TTC549 (cell line): ENCODE measurements around the gene JAG2.
"Not testable (repeated sequence)": the region's sequence is repeated elsewhere in the genome, so short reads cannot be mapped to it uniquely, and the experiment has no call there.

Experiments used
- FAIRE-seq: peaks from 2 replicates; lab custom pipeline; 2012; peaks lifted over from hg19 to GRCh38; lab: Jason Lieb, UNC

Gene JAG2

DNA sequence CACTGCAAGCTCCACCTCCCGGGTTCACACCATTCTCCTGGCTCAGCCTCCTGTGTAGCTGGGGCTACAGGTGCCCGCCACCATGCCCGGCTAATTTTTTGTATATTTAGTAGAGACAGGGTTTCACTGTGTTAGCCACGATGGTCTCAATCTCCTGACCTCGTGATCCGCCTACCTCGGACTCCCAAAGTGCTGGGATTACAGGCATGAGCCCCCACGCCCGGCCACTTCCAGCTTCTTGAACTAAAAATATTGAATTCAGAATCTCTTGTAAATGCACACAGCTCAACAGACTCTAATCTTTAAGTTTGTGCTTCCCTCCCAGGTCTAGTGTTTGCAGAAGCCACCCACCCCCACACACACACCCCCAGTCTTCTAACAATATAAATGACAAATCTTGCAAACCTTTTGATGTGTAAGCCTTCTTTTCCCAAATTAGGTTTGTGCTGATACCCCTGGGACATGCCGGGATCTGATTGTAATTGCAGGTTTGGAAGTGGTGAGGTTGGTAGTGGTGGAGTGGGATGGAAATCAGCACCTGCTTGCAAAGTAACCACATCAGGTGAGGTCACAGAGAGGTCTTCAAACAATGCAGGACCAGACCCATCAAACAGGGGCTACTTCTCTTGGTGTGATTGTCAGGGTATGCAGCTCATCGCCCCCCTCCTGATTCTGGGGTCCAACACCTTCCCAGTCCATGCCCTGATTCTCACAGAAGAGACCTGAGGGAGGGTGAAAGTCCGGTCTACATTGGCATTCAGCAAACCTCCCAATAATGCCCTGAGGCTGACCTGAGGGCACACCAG is 51.9 kb downstream of the JAG2 start:
- no peak for FAIRE-seq

DNA sequence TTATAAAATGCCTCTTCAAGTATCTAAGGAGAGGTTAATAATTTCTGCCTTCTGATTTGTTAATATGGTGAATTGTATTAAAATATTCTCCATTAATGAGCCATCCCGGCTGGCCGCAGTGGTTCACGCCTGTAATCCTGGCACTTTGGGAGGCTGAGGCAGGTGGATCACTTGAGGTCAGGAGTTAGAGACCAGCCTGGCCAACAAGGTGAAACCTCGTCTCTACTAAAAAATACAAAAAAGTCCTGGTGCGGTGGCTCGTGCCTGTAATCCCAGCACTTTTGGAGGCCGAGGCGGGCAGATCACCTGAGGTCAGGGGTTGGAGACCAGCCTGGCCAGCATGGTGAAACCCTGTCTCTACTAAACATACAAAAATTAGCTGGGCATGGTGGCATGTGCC is 59.3 kb downstream of the JAG2 start:
- not testable (repeated sequence) for FAIRE-seq

DNA sequence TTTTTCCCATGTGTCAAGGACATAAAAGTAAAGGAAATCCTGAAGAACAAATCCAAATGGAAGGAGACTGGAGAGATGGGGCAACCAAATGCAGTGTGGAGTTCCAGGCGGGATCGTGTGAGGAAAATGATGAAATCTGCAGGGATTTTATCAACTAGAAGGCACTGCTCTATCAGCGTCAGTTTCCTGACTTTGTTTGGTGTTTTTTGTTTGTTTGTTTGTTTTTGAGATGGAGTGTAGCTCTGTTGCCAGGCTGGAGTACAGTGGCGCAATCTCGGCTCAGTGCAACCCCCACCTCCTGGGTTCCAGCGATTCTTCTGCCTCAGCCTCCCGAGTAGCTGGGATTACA is 60.1 kb downstream of the JAG2 start:
- no peak for FAIRE-seq

DNA sequence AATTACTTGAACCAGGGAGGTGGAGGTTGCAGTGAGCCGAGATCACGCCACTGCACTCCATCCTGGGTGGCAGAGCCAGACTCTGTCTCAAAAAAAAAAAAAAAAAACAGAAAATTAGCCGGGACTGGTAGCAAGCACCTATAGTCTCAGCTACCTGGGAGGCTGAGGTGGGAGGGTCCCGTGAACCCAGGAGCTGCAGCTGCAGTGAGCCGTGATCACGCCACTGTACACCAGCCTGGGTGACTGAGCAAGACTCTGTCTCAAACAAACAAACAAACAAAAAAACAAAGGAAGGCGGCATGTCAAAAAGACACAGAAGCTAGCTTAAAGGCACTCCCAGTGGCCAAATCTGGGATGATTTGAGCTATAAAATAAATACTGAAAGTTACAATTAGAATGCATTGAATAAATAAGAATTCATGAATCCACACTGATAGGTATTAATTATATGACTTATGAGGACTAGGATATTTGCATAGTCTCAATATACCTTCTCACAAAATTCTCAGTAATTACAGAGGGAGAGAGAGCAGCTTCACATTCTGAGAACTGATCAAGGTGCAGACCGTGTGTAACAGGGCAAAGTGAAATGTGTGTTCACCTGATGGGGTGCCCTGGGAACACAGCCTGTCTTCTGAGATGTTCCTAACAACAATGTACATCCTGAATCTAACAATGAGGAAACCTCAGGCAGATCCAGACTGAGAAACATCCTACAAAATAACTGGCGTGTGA is 60.6 kb downstream of the JAG2 start:
- no peak for FAIRE-seq

DNA sequence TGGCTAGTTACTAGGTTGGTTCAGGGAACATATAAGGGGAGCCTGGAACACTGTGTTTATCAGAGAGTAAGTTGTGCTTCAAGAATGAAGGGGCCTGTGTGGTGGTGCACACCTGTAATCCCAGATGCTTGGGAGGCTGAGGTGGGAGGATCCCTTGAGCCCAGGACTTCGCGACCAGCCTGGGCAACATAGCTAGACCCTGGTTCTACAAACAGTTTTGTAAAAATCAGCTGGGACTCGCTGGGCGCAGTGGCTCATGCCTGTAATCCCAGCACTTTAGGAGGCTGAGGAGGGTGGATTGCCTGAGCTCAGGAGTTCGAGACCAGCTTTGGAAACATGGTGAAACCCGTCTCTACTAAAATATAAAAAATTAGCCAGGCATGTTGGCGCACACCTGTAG is 61.2 kb downstream of the JAG2 start:
- FAIRE-seq = no peak

DNA sequence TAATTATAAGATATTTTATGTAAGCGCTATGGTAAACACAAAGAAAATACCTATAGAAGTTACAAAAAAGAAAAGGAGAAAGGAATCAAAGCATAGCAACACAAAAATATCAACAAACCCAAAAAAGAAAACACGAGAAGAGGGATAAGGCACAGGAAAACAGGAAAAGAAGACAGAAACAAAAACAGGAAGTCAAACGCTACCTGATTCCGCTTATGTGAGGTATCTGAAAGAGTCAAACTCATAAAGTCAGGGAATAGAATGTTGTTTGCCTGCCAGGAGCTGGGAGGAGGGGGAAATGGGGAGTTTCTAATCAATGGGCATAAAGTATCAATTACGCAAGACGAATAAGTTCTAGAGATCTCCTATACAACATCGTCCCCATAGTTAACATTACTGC is 63.4 kb downstream of the JAG2 start:
- FAIRE-seq = no peak

DNA sequence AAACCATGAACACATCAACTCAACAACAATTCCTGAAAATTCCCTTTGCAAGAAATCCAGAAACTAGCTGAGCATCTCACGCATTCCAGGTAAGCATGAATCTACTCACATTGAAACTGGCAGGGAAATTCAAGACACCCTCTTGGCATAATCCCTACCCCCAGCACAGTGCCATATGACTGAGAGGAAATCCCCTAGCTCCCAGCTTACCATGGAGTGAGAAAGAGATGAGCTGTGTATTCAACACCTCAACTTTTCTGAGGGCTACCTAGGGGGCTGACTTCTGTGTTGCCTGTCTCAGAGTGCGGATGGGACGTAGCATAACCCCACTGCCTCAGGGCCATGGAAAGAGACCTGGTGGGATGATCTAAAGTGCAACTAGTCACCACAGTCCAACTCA is 65.7 kb downstream of the JAG2 start:
- FAIRE-seq = no peak

DNA sequence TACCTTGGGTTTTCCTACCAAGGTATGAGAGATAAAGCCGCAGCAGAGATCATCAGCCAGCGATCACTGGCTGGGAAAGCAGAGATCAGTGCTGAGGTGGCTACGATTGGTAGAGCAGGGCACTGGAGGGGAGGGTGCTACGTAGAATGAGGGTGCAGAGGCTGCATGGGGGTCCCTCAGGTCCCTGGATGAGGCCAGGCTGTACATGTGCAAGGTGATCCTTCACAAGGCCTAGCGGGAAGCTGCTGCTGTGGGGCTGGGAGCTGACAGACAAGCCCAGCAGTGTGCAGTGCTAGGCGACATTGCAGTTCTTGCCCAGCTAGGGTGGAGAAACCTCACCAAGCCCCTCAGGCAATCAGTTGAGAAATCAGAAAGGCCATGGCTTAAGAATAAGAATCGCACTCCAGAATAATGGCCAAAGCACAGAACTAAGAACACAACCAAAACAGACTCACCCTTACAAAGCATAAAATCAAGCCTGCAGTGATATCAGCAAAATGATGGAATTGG is 66.2 kb downstream of the JAG2 start:
- no peak for FAIRE-seq

DNA sequence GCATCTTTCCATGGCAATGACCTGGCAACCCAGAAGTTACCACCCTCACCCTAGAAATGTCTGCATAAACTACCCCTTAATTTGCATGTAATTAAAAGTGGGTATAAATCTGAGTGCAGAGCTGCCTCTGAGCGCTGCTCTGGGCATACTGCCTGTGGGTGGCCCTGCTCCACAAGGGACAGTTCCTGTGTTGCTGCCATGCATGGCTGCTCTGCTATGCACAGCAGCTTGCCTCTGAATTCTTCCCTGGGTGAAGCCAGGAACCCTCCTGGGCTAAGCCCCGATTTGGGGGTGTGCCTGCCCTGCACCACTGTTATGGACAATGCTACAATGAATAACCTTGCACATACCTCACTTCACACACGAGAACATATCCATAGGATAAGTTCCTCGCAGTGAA is 67.7 kb downstream of the JAG2 start:
- FAIRE-seq = no peak

DNA sequence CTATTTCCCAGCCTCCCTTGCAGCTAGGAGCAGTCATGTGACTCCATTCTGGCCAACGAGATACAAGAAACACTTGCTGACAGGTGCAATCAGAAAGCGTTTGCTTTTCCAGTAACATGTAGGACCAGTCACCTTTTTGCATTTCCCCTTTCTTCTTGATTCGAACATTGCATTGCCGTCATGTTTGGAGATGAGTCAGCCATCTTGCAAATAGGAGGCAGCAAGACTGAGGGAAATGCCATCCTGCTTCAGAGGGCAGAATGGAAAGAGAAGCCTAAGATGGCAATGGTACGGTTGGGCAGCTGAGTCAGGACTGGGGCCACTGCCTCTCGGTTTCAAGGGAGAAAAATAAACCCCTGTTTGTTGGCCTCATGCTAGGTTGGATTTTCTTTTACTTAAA is 68.8 kb downstream of the JAG2 start:
- FAIRE-seq = no peak

DNA sequence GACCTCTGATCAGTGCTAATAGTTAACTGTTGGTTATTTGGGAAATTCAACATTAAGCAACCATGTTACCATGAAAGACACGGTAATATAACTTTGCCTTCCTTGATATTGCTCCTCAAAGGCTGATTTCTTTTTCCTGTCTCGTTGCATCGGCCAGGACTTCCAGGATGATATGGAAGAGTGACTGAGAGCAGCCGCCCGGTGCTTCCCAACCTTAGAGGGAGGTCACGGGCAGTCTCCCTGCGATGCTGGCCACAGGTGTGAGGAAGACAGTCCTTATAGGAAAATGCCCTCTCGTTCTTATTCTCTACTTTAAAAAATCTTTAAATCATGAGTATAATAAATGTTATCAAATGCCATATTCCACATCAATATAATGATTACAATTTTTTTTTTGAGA is 70.3 kb downstream of the JAG2 start:
- FAIRE-seq = no peak

DNA sequence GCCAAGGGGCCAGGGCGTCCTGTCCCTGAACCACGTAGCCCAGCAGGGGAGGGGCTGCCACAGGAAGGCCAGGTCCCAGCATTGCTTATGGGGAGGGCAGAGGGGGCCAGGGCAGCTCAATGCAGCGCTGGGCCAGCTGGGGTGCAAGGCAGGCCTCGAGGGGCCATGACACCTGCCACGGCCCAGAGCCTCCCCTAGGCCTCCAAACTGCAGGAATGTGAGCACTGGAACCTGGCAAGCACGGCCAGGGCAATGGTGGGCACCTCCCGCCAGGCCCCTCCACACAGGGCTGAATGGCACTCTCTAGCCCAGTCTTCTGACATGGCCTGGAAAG is 70.8 kb downstream of the JAG2 start:
- FAIRE-seq = no peak

DNA sequence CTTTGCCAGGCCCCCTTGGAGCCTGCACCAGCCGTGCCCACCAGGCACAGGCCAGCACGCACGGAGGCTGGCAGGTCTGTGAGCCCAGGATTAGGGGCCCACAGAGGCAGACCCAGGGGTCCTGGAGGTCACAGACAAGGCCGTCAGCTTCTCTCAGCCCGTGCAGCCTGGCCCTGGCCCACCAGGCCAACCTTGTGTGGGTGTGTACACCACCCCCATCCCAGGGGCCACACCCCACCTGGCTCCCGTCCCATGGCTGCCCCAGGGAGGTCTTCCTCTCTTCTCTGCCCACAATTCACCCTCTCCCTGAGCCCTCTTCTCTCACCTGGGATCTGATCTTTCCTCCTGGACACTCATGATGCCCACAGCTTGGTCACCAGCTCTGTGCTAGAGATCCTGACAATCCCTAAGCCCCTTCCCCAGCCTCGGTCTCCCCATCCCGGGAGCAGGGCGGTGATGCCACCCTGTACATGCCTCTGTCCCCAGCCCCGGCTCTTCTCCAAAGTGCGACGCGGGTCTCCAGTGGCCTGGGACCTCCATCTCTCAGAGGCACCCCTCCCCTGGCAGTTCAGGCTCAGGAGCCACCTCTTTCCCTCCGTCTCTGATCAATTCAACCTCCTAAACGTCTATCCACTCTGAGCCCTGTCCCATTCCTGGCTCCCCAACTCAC is 72.2 kb downstream of the JAG2 start:
- FAIRE-seq = no peak

DNA sequence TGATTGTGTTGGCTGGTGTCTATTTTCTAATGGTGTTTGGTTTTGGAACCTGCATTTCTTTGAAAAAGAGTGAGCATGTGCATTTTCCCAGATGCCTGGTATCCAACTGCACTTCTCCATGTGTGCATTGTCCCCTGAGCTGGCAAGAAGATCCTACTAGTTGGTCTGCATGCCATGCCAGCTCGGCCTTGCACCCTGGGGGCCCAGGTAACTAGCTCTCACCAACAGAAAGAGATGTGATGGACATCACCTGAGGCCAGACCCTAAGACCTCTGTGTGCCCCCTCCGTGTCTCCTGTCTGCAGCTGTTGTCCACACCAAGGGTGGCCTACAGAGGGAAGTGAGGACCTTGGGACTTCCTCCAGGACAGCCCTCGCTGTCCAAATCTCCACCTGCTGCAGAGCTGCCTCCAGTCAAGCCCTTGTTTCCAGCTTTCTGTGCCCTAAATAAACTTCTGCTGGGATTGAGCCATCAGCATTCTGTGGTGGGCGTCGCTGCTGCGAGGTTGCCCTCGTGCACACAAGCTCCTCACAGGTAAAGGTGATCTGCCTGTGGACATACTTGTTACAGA is 73.3 kb downstream of the JAG2 start:
- no peak for FAIRE-seq

DNA sequence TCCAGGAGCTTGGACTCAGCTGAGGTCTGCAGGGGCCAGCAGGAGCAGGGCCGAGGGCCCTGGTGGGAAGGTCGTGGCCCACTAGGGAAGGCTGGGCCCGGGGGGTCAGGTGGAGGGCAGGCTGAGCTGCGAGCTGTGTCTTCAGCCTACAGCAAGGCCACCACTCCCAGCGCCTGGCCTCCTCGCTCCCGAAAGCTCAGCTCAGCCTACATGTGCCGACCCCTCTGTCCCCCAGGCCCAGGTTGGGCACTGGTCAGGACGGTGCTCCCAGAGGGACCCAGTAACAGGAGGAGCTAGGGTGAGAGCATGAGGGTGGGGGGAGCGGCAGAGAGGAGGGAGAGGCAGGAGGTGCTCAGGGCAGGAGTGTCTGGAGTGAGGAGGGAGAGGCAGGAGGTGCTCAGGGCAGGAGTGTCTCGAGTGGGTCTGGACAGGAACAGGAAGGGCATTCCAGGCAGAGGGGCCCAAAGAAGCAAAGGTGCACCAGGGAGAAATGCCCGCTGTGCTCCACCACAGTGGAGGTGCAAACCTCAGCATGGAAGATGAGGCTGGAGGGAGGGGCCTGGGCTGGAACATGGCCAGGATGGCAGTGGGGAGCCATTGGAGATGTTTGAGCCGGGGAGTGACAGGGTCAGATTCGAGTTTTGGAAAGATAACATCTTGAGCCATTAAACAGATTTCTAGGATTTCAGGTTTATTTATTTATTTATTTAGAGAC is 74.2 kb downstream of the JAG2 start:
- FAIRE-seq = no peak

DNA sequence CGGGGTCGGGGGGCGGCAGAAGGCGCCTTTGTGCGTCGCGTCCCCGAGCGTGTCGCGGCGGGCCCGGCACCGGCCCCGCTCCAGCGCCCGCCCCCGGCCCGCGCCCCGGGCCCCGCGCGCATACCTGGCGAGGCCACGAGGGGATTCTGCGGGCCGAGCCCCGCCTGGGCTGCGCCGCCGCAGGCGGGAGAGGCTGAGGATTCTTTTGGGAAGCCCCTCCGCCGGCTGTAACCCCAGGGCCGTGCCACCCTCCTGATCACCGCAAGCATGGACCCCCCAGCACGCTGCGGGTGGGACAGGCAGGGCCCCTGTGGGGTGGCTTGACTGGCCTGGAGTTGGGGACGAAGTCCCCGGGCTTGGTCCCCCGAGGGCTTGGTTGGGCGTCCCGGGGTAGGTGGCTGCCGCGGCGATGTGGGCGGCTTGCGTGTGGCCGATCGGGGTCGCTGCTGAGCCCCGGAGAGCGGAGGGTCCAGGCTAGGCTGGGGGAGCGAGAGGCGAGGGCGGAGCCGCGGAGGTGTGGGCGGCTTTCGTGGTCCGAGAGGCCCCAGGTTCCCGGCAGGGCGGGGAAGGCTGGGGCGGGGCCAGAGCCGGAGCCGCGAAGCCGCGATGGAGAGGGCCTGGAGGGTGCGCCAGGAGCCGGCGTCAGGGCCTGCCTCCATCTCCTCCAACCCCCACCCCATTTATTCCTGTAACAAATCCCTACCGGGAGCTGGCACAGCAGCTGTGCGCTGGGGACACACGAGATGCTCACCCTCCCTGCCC is 75.0 kb downstream of the JAG2 start:
- no peak for FAIRE-seq

DNA sequence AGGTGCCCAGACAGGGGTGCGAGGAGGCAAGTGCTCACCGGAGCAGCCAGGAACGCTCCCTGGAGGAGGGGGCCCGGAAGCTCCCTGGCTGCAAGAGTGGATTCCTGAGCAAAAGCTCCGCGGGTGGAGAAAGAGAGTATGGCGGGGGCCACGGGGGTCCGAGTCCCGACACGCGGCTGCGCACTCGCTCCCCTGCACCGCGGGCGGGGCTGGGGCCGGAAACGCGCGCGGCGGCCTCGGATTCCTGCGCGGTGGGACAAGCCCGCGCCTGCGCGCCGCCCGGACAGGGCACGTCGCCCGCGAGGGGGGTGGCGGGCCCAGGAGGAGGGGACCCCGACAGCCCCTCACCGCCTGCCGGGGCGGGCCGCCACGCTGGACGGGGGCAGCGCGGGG is 75.5 kb downstream of the JAG2 start:
- no peak for FAIRE-seq

DNA sequence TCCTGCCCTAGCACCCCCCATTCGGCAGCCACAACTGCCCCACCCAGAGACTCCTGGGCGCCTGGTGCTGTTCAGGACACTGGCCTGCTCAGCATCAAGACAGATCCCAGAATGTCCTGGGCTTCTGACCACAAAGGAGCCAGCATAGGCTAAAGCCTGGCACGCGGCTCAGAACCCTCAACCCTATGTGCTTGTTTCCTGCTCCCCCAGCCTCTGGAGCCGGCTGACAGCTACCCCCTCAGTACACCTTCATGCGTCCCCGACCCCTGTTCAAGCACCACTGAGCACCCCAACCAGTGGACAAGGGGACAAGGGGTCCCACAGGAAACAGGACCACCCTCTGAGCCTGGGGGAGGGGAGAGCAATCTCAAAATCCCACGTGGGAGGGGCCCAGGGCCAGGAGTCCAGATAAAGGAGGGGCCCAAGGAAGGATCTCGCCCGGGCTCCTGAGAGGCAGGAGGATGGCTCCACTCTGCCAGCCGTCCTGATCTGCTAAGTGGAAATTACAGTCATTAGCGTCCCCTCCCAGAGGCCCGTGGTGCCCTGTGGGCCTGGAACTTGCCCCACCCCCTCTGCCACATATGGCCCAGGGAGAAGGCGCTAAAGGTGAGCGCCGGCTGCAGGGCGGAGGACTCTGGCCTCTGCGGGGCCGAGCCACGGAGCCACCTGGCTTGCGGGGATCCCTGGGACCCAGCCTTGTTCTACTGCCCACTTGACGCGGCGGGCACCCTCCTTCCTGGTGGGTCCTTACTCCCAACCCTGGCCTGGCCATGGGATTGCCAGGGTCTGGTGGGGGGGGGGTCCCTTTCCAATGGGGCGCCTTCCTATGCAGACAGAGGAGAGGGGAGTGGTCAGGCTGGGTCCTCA is 76.2 kb downstream of the JAG2 start:
- no peak for FAIRE-seq

DNA sequence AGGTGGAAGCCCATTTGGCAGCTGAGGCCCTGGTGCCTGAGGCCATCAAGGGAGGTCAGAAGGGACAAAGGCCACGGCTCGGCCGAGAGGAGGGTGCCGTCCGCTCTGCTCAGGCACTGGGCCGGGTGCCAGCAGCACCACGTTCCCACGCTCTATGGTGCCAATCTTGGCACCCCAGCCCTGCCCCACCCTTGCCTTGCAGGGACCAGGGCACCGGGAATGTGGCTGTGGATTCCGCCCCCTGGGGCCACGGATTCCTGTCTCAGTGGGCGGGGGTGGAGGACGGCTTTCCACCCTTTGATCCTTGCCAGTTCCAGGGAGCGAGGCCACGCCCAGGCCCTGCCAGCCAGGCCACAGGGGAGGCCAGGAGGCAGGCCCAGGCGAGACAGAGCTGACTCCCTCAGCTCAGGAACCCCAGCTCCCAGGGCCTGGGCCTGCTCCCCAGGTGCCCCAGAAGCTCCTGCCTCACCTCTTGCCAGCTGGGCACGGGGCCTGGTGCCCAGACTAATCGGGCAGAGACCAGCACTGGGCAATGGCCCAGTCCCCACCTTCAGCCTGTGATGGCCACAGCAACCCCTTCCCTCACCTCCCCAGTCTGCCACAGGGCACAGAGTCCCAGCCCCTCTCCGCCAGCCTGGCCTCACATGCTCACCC is 76.9 kb downstream of the JAG2 start:
- no peak for FAIRE-seq

DNA sequence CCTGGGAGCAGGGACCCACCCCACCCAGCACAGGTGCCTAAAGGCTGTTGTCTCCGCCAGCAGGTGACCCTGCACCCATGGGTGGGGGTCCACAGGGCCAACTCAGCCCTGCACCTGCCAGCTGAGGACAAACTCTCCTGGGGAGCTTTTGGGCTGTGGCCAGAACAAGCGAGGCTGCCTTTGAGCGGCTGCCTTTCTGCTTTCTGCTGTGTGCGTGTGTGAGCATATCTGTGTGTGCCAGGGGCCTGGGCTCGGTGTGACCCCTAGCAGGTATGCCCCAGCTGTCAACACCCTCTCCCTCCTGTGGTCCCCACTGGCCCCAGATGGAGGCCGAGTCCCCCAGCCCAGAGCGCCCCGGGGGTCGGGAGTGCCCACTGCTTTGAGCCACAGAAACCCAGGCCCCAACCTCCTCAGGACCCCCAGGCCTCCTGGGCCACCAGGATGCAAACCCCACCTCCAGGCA is 77.5 kb downstream of the JAG2 start:
- no peak for FAIRE-seq
